Tibial nerve (tissue), 4 donors: ENCODE measurements around the gene PLAAT2. TPM values are rescaled to one million over a fixed set of nuclear protein-coding genes. Genes with fewer than 3 reads are reported as not detected.

Experiments
- DNase-seq, 2 donors: peaks; one replicate each; pipeline ENCODE4 v3.0.0-alpha.2; 2019; ENCODE audit warnings: low spot score in 2 of 2
- H3K27ac ChIP-seq, 4 donors: fragments of 200-600 bp; sonication (generic) in 3 of 4; one replicate each; pipeline ENCODE4 v1.5.1; 2017 to 2019; ENCODE audit warnings: mild to moderate bottlenecking in 1 of 4
- H3K27me3 ChIP-seq, 2 donors: fragments of 200-600 bp; sonication (generic) in 1 of 2; one replicate each; pipeline versions ENCODE4 v1.5.1 to v1.6.0; 2017 to 2019
- H3K36me3 ChIP-seq, 3 donors: fragments of 200-600 bp; sonication (generic); one replicate each; pipeline ENCODE4 v1.5.1; 2018 to 2019
- H3K4me1 ChIP-seq, 4 donors: fragments of 200-600 bp; sonication (generic) in 3 of 4; one replicate each; pipeline ENCODE4 v1.5.1; 2017 to 2019
- H3K4me3 ChIP-seq, 4 donors: fragments of 200-600 bp; sonication (generic) in 3 of 4; one replicate each; pipeline ENCODE4 v1.5.1; 2017 to 2019; ENCODE audit warnings: mild to moderate bottlenecking in 1 of 4, moderate library complexity in 1 of 4
- H3K9me3 ChIP-seq, 4 donors: fragments of 200-600 bp; sonication (generic) in 3 of 4; one replicate each; pipeline ENCODE4 v1.5.1; 2017 to 2019
- EP300 ChIP-seq, 2 donors: sonication (generic); formaldehyde crosslinking; IDR thresholded peaks; one replicate each; pipeline ENCODE4 v1.6.1; 2017; ENCODE audit warnings: antibody characterized with exemption in 2 of 2, mild to moderate bottlenecking in 1 of 2
- POLR2A ChIP-seq, 2 donors: fragments of 450-650 bp; IDR thresholded peaks; one replicate each; pipeline ENCODE4 v1.6.1; 2017; ENCODE audit warnings: antibody characterized with exemption in 2 of 2, mild to moderate bottlenecking in 2 of 2, moderate library complexity in 2 of 2
- WGBS, 2 donors: methylation state at CpG; one replicate each; pipeline ENCODE4 v1.1.5; 2018; 5-methylcytosine and 5-hydroxymethylcytosine counted together
- total RNA-seq, 4 donors: library from RNA; depleted of rRNA; stranded (reverse); fragments of >200 nt; gene quantifications; one replicate each; pipeline ENCODE4 v1.1.0, GENCODE V29; 2016
- TF ChIP-seq, protein P1 (sequence below), 5 experiments: fragments of 200-600 bp in 3 of 5; fragments of 450-650 bp in 2 of 5; sonication (generic) in 3 of 5; IDR thresholded peaks; one replicate each; pipeline ENCODE4 v1.5.1; 2016 to 2019; ENCODE audit warnings: antibody characterized with exemption in 5 of 5, mild to moderate bottlenecking in 3 of 5, moderate library complexity in 2 of 5

Gene PLAAT2
- total RNA-seq, 4 donors from 2014 or later = 0.90 TPM; not detected in 3

DNA sequence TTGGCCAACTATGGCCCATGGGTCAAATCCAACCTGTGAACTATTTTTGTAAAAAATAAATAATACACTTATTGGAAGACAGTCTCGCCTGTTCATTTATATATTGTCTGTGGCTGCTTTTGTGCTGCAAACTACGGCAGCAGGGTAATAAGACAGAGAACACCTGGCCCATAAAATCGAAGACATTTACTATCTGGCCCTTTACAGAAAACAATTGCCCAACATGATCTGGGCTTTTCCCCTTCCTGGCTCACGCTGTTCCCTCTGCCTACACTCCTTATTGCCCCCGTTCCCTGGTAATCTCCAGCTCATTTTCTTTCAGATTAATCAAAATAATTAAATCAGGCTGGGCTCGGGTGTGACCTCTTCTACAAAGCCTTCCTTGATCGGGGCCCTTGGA is 5.6 kb downstream of the PLAAT2 start:
- no peaks in the 10 kb centered on the region for H3K27me3 ChIP-seq
- no peak for DNase-seq
- TF ChIP-seq EP300 (IDR thresholded peaks at IDR 0.05) = no peak
- TF ChIP-seq POLR2A (IDR thresholded peaks at IDR 0.05) = no peak
- TF ChIP-seq, protein P1, sequence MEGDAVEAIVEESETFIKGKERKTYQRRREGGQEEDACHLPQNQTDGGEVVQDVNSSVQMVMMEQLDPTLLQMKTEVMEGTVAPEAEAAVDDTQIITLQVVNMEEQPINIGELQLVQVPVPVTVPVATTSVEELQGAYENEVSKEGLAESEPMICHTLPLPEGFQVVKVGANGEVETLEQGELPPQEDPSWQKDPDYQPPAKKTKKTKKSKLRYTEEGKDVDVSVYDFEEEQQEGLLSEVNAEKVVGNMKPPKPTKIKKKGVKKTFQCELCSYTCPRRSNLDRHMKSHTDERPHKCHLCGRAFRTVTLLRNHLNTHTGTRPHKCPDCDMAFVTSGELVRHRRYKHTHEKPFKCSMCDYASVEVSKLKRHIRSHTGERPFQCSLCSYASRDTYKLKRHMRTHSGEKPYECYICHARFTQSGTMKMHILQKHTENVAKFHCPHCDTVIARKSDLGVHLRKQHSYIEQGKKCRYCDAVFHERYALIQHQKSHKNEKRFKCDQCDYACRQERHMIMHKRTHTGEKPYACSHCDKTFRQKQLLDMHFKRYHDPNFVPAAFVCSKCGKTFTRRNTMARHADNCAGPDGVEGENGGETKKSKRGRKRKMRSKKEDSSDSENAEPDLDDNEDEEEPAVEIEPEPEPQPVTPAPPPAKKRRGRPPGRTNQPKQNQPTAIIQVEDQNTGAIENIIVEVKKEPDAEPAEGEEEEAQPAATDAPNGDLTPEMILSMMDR (IDR thresholded peaks at IDR 0.05) = no peak
- H3K9me3 ChIP-seq = no peaks in the 10 kb centered on the region
- H3K27ac ChIP-seq = no peak overlapping the region
- 64 to 71% methylated on average over 7 of the region's 7 CpGs for WGBS, 2 donors
- peaks cover 0 to 20% (median 15%) of the 10 kb centered on the region in 4 donors for H3K4me1 ChIP-seq
- no peaks in the 10 kb centered on the region for H3K36me3 ChIP-seq
- H3K4me3 ChIP-seq = no peak overlapping the region

DNA sequence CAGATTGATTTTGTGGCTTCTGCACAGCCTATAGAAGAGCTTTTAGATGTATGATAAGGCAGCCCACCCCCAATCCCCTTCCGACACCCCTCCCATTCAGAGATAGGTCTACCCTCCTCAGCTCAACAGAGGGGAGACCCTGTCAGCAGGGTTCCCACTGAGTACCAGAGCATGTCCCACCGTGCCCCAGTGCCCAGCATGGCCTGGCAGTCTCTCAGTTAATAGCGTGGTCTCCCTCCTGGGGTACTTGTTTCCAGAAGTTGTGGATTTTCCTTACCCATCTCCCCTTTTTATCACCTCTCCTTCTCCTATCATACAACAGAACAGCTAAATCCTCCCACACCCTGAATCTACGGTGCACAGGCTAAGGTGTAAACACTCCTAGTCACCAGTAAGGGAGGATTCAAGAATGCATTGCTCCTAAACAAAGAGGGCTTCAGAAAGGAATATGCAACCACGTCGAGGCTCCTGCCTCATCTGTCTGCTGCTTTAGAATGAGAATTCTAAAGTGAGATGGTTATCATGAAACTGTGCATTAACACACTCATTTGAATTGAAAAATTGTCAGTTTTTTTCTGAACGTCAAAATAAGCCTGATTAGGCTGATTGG is 6.7 kb downstream of the PLAAT2 start:
- Histone ChIP-seq H3K9me3 (no peaks in the 10 kb centered on the region), H3K36me3 (no peaks in the 10 kb centered on the region), H3K4me1 (peaks cover 0 to 24% (median 15%) of the 10 kb centered on the region in 4 donors), H3K4me3 (no peak overlapping the region), H3K27me3 (no peaks in the 10 kb centered on the region), H3K27ac (no peak overlapping the region)
- WGBS, 2 donors = 74% methylated on average over 7 of the region's 7 CpGs
- no peak for TF ChIP-seq EP300 (IDR thresholded peaks at IDR 0.05)
- TF ChIP-seq POLR2A (IDR thresholded peaks at IDR 0.05) = no peak
- TF ChIP-seq, protein P1 (IDR thresholded peaks at IDR 0.05) = no peak
- DNase-seq = no peak

DNA sequence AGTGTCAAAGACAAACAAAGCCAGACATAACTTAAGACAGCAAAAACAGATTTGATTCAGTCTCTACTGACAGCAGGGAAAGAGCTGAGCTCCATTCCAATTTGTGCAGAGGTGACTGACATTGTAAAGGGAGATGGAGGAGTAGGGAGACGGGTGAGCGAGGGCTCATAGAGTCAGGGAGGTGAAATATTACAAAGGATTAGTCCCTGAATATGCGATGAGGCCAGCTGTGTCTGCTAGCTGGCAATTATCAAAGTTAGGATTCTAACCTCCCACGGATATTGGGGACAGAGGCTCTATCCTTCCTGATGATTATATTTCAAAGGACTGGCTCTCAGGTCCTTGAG is 8.3 kb downstream of the PLAAT2 start:
- no peaks in the 10 kb centered on the region for H3K9me3 ChIP-seq
- no peak for TF ChIP-seq EP300 (IDR thresholded peaks at IDR 0.05)
- TF ChIP-seq, protein P1 (IDR thresholded peaks at IDR 0.05) = no peak
- no peak for TF ChIP-seq POLR2A (IDR thresholded peaks at IDR 0.05)
- no peak overlapping the region for H3K27ac ChIP-seq
- 64 to 71% methylated on average over 4 of the region's 4 CpGs for WGBS, 2 donors
- peaks cover 0 to 11% (median 8%) of the 10 kb centered on the region in 4 donors for H3K4me1 ChIP-seq
- H3K36me3 ChIP-seq = no peaks in the 10 kb centered on the region
- no peak for DNase-seq
- no peaks in the 10 kb centered on the region for H3K27me3 ChIP-seq
- H3K4me3 ChIP-seq = no peak overlapping the region

DNA sequence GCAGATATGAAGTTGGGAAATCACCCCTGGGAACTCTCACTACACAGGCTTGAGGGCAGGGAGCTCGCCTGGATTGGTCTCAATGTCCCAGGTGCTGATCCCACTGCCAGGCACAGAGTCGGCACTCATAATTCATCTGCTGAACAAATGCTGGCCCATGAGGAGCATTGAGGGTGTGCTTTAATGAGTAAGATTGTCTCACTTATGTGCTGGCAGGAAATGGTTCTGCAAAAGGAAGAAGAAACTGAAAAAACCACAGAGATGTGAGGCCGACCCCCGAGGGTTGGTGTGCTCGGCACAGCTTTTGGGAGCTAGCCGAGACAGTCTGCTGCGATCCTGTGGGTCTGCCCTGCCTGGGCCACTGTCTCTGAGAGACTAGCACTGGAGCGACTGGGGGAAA is 9.4 kb downstream of the PLAAT2 start:
- 64 to 68% methylated on average over 8 of the region's 8 CpGs for WGBS, 2 donors
- Histone ChIP-seq H3K4me1 (peaks cover 0 to 11% (median 8%) of the 10 kb centered on the region in 4 donors), H3K27ac (peak overlapping the region in 1 of 4 donors; percentile 19), H3K36me3 (no peaks in the 10 kb centered on the region), H3K27me3 (no peaks in the 10 kb centered on the region), H3K9me3 (no peaks in the 10 kb centered on the region), H3K4me3 (no peak overlapping the region)
- TF ChIP-seq, protein P1 (IDR thresholded peaks at IDR 0.05) = no peak
- TF ChIP-seq POLR2A (IDR thresholded peaks at IDR 0.05) (no peak), EP300 (IDR thresholded peaks at IDR 0.05) (no peak)
- DNase-seq = no peak

DNA sequence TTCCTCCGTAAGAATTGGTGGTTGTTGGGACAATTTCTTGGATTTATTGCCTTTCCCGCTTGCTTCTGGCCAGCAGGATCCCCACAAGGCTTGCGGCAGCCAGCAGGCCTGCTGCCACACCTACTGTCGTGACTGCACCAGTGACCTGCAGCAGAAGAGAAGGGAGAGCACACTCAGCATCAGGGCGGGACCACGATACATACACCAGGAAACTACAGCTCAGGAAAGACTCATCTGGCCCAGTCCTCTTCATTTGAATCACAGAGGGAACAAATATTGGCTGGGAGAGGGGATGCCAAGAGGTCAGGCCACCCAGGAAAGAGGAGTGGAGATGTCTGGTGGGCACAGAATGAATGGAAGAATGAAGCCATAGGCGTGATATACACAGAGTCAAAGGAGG is 10.3 kb downstream of the PLAAT2 start:
- no peak for DNase-seq

More for the DNA sequence above, 10.3 kb downstream of the PLAAT2 start:
- WGBS, 2 donors = 75 to 87% methylated on average over 7 of the region's 7 CpGs
- TF ChIP-seq, protein P1 (IDR thresholded peaks at IDR 0.05) = no peak
- no peak for TF ChIP-seq POLR2A (IDR thresholded peaks at IDR 0.05)
- no peak for TF ChIP-seq EP300 (IDR thresholded peaks at IDR 0.05)
- no peaks in the 10 kb centered on the region for H3K9me3 ChIP-seq
- no peak overlapping the region for H3K4me3 ChIP-seq
- no peaks in the 10 kb centered on the region for H3K27me3 ChIP-seq
- H3K36me3 ChIP-seq = peaks cover 0 to 3% (median 0%) of the 10 kb centered on the region in 3 donors
- H3K4me1 ChIP-seq = peaks cover 0 to 11% (median 8%) of the 10 kb centered on the region in 4 donors
- H3K27ac ChIP-seq = no peak overlapping the region
